Activated naive CD4-positive, alpha-beta T cell treated with Interleukin-2 at 50 U/mL for 16 hours (primary cell): ENCODE results near the gene DENND6A.
A peak's percentile ranks its signal among the peaks of the same experiment; 100 is the strongest.
"Not testable (repeated sequence)": the region's sequence is repeated elsewhere in the genome, so short reads cannot be mapped to it uniquely, and the experiment has no call there.

Experiments used
- DNase-seq: peaks from one replicate; pipeline ENCODE4 v3.0.0-alpha.2; 2020

Gene DENND6A

GRCh38 chr3:57692396-57693147 is at the start of gene DENND6A:
Gene DENND6A (minus strand): TSS chr3:57693077. CDS start chr3:57693018, 59 bp downstream.
- DNase-seq: peak; percentile 96

DNA sequence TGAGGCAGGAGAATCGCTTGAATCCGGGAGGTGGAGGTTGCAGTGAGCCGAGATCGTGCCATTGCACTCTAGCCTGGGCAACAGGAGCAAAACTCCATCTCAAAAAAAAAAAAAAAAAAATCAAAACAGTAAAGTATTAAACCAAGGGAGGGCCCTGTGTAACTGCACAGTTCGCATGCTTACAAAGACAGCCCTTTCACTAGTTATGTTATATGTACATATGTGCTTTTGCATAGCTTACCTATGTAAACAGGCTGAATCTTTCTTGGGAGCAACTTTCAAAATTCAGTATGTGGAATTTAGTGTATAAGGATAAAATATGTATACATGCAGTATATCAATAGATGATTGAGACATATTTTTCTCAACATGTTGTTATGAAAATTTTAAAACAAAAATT is 47.1 kb upstream of the DENND6A start:
- DNase-seq: no peak

- DNase-seq: no peak
Measured at GRCh38 chr3:57738391-57738790, 45.5 kb upstream of the DENND6A start.

DNA sequence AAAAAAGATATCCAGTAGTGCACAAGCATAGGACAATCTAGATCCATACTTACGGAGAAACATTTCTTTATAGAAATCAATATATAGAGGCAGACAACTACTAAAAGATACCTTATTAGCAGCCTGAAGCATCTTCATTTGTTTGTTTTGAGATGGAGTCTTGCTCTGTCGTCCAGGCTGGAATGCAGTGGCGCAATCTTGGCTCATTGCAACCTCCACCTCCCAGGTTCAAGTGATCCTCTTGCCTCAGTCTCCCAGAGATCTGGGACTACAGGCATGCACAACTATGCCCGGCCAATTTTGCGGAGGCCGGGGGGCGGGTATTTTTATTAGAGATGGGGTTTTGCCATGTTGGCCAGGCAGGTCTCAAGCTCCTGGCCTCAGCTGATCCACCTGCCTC is 45.0 kb upstream of the DENND6A start:
- DNase-seq: no peak

- no peak for DNase-seq
Measured at GRCh38 chr3:57735405-57735804, 42.5 kb upstream of the DENND6A start.

GRCh38 chr3:57733790-57734189 is 40.9 kb upstream of the DENND6A start:
- no peak for DNase-seq

DNA sequence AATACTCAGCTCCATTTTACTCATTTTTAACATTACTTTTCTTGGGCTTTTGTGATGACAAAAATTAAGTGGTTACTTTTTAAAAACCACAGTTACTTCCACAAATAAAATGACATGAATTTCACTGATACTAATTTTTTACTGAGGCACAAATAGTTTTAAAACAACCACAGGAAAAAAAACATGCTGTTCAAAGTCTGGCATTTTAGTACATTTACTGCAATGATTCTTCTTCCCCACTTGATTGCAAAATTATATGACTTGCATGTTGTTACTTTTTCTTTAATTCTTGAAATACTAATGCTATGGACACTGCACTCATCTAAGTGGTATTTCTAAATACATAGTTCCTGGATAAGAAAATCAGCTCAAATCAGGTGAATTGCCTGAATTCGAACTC is 38.4 kb upstream of the DENND6A start:
- DNase-seq: no peak

DNA sequence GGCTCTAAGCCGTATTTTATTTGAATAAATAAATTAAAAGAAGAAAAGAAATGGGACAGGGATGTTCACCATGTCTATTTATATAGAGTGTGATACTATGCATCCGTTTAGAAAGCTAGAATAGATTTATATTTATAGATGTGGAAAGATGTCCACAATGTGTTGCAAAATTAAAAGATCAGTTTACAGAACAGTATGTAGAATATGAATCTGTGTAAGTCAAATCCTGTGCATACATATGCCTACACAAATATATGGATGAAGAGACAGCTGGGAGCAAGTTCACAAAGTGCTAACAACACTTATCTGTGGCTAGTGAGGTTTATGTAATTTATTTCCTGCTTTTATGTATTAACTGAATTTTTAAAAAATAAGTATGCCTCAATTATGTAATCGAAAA is 37.8 kb upstream of the DENND6A start:
- DNase-seq: no peak

GRCh38 chr3:57729334-57730045 is 36.6 kb upstream of the DENND6A start:
- DNase-seq: no peak

- no peak for DNase-seq
Measured at GRCh38 chr3:57727106-57727505, 34.2 kb upstream of the DENND6A start.

DNA sequence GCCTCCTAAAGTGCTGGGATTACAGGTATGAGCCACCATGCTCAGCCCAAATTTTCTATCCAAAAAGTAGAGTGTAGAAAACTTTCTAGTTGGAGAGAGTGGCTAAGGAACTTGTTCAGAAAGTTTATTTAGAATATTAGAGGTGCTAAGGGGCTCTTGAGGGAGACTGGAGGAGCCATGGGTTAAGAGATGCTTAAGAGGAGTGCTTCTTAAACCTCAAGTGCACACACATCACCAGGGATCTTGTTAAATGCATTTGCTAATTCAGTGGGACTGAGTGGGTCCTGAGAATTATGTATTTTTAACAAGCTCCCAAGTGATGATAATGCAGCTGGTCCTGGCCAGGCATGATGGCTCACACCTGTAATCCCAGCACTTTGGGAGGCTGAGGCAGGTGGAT is 33.5 kb upstream of the DENND6A start:
- no peak for DNase-seq

- no peak for DNase-seq
Measured at GRCh38 chr3:57718118-57718517, 25.2 kb upstream of the DENND6A start.

DNA sequence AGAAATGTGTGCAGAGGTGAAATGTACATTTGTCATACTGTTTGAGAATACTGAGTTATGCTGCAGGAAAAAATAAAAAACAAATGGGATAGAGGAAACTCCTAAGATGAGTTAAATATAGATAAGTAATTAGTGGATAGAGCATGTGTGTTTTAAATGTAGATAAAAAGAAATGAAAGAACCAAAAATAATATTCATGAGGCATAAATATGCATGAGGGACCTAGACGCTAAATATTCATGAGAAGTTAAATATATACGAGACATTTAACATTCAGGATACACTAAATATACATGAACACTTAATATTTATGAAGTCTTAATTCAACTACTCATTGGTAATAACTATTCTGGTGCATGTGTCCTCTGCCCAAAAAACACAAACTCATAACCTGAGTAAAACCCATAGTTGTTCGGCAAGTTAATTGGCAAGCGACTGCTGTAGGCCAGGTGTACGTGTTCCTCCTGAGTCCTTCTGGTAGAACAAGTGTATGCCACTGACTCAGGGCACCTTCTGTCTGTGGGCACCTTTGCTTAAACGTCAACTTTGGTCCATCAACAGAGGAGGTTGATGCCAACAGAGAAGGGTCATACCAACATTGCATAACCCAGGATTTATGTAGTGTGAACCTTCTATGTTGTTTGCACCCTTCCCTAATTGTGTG is 24.5 kb upstream of the DENND6A start:
- no peak for DNase-seq

DNA sequence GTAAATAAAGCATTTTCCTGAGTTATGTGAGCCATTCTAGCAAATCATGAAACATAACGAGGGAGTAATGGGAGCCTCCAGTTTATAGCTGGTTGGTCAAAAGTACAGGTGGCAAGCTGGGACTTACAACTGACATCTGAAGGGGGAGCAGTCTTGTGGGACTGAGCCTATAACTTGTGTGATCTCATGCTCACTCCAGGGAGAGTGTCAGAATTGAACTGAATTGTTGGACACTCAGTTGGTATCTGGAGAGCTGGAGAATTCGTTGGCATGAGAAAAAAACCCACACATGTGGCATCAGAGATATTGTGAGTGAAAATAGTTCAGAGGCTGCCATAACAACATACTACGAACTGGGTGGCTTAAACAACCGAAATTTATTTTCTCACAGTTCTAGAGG is 22.8 kb upstream of the DENND6A start:
- DNase-seq: no peak

DNA sequence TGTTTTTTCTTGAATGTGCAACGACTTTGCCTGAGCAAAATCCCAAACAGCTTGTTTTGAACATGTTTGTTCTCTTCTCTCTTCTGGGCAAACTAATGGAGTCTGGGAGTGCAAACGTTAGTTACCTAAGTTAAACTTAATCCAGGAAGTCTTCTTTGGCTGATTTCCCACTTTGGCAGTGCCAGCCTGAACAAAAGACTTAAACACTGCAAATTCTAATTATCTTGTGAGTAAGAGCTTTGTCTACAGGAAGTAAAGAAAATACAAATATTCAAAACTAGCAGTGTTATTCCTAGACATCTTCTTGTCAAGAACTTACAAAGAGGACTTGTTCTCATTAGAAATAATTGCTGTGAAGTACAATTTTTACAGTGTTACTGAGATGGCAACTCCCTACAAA is 16.7 kb upstream of the DENND6A start:
- DNase-seq: no peak

- no peak for DNase-seq
Measured at GRCh38 chr3:57709031-57709430, 16.2 kb upstream of the DENND6A start.

DNA sequence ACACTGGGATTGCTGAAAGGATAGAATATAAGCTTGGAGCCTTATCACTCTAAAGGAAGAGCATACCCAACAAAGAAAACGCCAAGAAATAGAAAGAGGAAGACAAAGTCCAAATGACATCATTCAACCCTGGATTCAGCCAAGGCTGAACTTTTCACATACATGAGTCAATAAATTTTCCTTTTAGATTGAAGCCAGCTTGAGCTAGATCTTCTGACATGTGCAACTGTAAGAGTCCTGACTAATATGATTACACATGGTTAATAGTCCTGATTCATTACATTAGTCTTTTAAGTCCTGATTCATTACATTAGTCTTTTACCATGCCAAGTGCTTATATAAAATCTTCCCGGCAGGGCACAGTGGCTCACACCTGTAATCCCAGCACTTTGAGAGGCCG is 13.6 kb upstream of the DENND6A start:
- no peak for DNase-seq

DNA sequence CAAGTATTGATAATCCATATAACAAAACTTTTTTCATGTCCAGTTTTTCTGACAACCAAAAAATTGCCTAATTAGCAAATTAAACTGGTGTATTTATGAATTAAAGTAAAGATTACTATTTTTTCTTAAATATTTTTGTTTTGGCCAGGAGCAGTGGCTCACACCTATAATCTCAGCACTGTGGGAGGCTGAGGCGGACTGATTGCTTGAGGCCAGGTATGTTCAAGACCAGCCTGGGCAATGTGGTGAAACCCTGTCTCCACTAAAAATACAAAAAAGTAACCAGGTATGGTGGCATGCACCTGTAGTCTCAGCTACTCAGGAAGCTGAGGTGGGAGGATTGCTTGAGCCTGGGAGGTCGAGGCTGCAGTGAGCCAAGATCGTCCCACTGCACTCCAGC is 12.5 kb upstream of the DENND6A start:
- DNase-seq: not testable (repeated sequence)

GRCh38 chr3:57701781-57702180 is 8.9 kb upstream of the DENND6A start:
- DNase-seq: no peak

DNA sequence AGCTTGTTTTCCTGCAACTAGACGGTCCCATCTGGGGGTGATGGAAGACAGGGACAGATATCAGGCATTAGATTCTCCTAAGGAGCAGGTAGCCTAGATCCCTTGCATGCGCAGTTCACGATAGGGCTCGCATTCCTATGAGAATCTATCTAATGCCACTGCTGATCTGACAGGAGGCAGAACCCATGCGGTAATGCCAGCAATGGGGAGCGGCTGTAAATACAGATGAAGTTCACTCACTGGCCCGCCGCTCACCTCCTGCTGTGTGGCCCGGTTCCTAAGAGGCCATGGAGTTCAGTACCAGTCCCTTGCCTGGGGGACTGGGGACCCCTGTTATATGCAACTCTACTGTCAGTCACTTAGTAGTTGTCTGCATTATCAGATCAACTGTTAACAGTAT is 7.9 kb upstream of the DENND6A start:
- no peak for DNase-seq

DNA sequence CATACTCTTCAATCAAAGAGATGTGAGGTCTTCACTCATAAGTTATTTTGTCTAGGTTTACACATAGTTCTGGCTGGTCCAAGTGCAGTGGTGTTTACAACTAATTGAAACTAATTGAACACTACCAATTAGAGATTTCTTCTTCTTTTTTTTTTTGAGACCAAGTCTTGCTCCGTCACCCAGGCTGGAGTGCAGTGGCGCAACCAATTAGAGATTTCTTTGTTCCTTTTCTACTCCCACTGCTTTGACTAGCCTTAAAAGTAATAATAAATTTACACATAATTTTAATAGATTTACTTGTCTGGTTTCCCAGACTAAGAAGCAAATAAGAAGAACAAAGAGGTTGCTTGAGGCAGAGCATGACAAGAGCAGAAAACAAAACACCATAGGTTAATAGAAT is 6.7 kb upstream of the DENND6A start:
- DNase-seq: no peak

- DNase-seq: no peak
Measured at GRCh38 chr3:57696801-57697321, 4.0 kb upstream of the DENND6A start.

GRCh38 chr3:57694146-57694545 is 1.3 kb upstream of the DENND6A start:
- no peak for DNase-seq

GRCh38 chr3:57692133-57692395 is 813 bp downstream of the DENND6A start:
- DNase-seq: not testable (repeated sequence)
